HL-60 (cell line): ENCODE data around the gene NCAPG2.

Experiments
- GABPA ChIP-seq: IDR thresholded peaks from 2 replicates; pipeline ENCODE4 v1.6.1; 2012; ENCODE audit warnings: low read depth
- POLR2AphosphoS5 ChIP-seq: IDR thresholded peaks from 2 replicates; pipeline ENCODE4 v1.6.1; 2012; ENCODE audit warnings: low read depth
- SPI1 ChIP-seq: IDR thresholded peaks from 2 replicates; pipeline ENCODE4 v1.6.1; 2012; ENCODE audit warnings: low read depth, mild to moderate bottlenecking, borderline replicate concordance
- TF ChIP-seq, protein P1 (sequence below): IDR thresholded peaks from 2 replicates; pipeline ENCODE4 v1.6.1; 2012; ENCODE audit warnings: low read depth; ENCODE audit not compliant: insufficient replicate concordance
- TF ChIP-seq, protein P2 (sequence below): IDR thresholded peaks from one replicate; pipeline ENCODE4 v1.5.1; 2011; ENCODE audit warnings: low read length, control low read depth, inconsistent platforms; ENCODE audit not compliant: insufficient read depth

DNA sequence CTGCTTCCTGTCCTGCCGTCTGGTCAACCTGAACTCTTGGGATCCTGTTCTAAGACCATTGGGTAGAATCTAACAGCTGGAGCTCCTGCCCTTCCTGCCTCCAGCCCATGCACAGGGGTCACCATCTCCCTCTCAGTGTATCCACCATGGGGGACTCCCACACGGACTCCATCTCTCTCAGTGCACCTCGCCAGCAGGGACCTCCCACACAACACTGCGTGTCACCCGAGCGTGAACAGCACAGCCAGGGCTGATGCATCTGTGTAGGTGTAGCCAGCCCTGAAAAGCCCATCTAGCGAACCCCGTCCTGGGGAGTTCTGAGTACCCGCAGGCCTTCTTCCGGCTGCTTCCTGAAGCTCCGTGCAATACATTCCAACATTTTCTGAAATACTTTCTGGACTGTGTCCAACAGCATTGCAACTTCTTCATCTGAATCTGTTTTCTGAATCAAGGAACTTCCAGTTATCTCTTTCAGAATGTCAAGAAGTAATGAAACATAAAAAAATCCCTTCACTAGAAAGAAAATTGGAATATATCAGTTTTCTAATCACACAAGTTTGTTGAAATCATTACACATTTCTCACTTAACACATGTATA, 52.5 kb downstream of the NCAPG2 start:
- TF ChIP-seq, protein P1, sequence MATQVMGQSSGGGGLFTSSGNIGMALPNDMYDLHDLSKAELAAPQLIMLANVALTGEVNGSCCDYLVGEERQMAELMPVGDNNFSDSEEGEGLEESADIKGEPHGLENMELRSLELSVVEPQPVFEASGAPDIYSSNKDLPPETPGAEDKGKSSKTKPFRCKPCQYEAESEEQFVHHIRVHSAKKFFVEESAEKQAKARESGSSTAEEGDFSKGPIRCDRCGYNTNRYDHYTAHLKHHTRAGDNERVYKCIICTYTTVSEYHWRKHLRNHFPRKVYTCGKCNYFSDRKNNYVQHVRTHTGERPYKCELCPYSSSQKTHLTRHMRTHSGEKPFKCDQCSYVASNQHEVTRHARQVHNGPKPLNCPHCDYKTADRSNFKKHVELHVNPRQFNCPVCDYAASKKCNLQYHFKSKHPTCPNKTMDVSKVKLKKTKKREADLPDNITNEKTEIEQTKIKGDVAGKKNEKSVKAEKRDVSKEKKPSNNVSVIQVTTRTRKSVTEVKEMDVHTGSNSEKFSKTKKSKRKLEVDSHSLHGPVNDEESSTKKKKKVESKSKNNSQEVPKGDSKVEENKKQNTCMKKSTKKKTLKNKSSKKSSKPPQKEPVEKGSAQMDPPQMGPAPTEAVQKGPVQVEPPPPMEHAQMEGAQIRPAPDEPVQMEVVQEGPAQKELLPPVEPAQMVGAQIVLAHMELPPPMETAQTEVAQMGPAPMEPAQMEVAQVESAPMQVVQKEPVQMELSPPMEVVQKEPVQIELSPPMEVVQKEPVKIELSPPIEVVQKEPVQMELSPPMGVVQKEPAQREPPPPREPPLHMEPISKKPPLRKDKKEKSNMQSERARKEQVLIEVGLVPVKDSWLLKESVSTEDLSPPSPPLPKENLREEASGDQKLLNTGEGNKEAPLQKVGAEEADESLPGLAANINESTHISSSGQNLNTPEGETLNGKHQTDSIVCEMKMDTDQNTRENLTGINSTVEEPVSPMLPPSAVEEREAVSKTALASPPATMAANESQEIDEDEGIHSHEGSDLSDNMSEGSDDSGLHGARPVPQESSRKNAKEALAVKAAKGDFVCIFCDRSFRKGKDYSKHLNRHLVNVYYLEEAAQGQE = no peak
- TF ChIP-seq GABPA (no peak), POLR2AphosphoS5 (no peak), SPI1 (no peak)
- TF ChIP-seq, protein P2, sequence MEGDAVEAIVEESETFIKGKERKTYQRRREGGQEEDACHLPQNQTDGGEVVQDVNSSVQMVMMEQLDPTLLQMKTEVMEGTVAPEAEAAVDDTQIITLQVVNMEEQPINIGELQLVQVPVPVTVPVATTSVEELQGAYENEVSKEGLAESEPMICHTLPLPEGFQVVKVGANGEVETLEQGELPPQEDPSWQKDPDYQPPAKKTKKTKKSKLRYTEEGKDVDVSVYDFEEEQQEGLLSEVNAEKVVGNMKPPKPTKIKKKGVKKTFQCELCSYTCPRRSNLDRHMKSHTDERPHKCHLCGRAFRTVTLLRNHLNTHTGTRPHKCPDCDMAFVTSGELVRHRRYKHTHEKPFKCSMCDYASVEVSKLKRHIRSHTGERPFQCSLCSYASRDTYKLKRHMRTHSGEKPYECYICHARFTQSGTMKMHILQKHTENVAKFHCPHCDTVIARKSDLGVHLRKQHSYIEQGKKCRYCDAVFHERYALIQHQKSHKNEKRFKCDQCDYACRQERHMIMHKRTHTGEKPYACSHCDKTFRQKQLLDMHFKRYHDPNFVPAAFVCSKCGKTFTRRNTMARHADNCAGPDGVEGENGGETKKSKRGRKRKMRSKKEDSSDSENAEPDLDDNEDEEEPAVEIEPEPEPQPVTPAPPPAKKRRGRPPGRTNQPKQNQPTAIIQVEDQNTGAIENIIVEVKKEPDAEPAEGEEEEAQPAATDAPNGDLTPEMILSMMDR = no peak
